Ectodermal cell (in vitro differentiated cells): ENCODE measurements around the gene ZNF582.
"Not testable (repeated sequence)": the region's sequence is repeated elsewhere in the genome, so short reads cannot be mapped to it uniquely, and the experiment has no call there.

Experiments used
- H3K27ac ChIP-seq: 2 replicates; pipeline ENCODE4 v1.7.0; 2013; ENCODE audit warnings: mild to moderate bottlenecking, low read depth, low read length; ENCODE audit not compliant: insufficient read depth, poor library complexity, severe bottlenecking
- H3K27me3 ChIP-seq: 2 replicates; pipeline ENCODE4 v1.7.0; 2013; ENCODE audit warnings: mild to moderate bottlenecking, low read length; ENCODE audit not compliant: insufficient read depth, control insufficient read depth, poor library complexity, severe bottlenecking
- H3K36me3 ChIP-seq: one replicate; pipeline ENCODE4 v1.7.0; 2013; ENCODE audit warnings: low read length; ENCODE audit not compliant: control insufficient read depth, insufficient read depth
- H3K4me1 ChIP-seq: one replicate; pipeline ENCODE4 v1.7.0; 2013; ENCODE audit warnings: low read length; ENCODE audit not compliant: control insufficient read depth, insufficient read depth
- H3K4me3 ChIP-seq: 2 replicates; pipeline ENCODE4 v1.7.0; 2013; ENCODE audit warnings: low read depth, low read length, control low read depth; ENCODE audit not compliant: insufficient read depth
- H3K9me3 ChIP-seq: 2 replicates; pipeline ENCODE4 v1.7.0; 2013; ENCODE audit warnings: mild to moderate bottlenecking, low read length, moderate library complexity; ENCODE audit not compliant: control insufficient read depth
- WGBS, 2 experiments: methylation state at CpG; one replicate each; pipeline ENCODE4 v1.1.7; 2013; ENCODE audit warnings: missing lambda C conversion rate in 2 of 2; 5-methylcytosine and 5-hydroxymethylcytosine counted together

ZNF582 gene

DNA sequence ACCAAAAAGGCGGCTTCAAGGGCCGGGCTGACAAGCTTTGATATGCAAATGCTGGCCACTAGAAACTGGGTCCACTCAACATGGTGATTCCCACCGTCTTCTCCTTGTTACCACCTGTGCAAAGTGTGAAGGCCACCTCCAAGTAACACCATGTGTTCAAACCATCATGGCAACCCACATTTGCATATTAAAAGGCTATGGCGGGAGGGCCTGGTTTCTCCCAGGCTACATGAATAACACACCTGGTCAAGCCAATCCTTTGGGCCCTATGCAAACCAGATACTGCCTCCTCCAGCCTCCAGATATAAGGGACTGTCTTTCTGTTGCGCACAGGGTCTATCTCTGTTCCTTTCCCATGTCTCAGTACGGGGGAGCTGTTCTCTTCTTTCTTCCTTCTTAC, 42.1 kb downstream of the ZNF582 start:
- 74 to 75% methylated on average over 6 of the region's 6 CpGs for WGBS, 2 experiments
- no peaks in the 10 kb centered on the region for H3K9me3 ChIP-seq

DNA sequence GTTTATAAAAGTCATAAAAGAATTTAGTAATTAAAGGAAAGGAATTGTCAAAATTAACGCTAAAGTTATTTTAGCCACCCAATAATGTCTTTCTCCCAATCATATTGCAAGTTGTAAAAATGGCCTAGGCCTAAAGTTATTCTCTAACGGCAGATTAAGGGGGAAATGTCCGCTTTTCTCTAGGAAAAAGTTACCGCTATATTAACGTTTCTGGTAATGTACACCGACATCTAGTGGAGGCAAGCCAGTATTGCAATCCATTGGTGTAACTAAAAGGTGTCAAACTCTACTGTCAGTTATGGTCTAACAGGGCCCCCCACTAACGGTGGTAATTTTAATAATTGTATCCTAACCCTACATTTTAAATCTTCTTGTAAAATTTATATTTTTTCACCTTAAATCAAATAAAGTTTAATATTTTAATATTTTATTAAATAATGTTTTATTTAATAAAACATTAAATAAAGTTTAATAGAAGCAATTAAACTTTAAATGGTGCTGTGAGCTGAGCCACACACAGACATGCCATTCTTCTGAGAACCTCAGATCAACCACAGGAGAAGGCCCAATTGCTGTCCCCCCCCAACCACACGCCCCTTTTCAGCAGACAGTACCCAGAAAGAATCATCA, 42.8 kb downstream of the ZNF582 start:
- H3K36me3 ChIP-seq = no peaks in the 10 kb centered on the region
- no peak overlapping the region for H3K4me3 ChIP-seq
- peaks cover 2% of the 10 kb centered on the region for H3K9me3 ChIP-seq
- no peaks in the 10 kb centered on the region for H3K4me1 ChIP-seq
- H3K27ac ChIP-seq = no peak overlapping the region
- WGBS, 2 experiments = 30 to 42% methylated on average over 6 to 8 of the region's 8 CpGs
- H3K27me3 ChIP-seq = no peaks in the 10 kb centered on the region

More for the DNA sequence above, 42.1 kb downstream of the ZNF582 start:
- Histone ChIP-seq H3K36me3 (no peaks in the 10 kb centered on the region), H3K27me3 (no peaks in the 10 kb centered on the region), H3K27ac (no peak overlapping the region), H3K4me3 (no peak overlapping the region), H3K4me1 (no peaks in the 10 kb centered on the region)

DNA sequence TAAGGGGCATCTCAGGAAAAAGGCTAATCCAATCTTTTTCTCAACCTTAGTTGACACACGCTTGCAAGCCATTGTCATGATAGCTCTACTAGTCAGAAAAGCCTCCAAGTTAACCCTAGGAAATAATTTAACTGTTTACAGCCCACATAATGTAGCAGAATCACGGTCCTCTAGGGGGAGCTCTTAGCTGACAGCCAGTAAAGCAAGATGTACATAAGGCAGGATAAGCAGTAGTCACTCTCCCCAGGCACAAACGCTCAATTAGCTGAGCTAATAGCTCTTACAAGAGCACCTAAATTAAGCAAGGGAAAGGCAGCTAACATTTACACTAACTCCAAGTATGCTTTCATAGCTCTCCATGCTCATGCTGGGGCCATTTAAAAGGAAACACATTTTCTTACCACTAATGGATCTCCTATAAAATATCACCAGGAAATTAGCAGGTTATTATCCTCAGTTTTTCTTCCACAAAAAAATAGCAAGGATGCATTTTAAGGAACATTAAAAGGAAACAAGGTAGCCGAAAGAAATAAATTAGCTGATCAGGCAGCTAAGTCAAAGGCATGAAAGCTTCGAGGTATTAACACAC, 45.0 kb downstream of the ZNF582 start:
- no peaks in the 10 kb centered on the region for H3K36me3 ChIP-seq
- 63 to 64% methylated on average over 5 of the region's 5 CpGs for WGBS, 2 experiments
- H3K4me3 ChIP-seq = no peak overlapping the region
- H3K9me3 ChIP-seq = peaks cover 2% of the 10 kb centered on the region
- no peaks in the 10 kb centered on the region for H3K4me1 ChIP-seq
- no peak overlapping the region for H3K27ac ChIP-seq
- H3K27me3 ChIP-seq = no peaks in the 10 kb centered on the region

DNA sequence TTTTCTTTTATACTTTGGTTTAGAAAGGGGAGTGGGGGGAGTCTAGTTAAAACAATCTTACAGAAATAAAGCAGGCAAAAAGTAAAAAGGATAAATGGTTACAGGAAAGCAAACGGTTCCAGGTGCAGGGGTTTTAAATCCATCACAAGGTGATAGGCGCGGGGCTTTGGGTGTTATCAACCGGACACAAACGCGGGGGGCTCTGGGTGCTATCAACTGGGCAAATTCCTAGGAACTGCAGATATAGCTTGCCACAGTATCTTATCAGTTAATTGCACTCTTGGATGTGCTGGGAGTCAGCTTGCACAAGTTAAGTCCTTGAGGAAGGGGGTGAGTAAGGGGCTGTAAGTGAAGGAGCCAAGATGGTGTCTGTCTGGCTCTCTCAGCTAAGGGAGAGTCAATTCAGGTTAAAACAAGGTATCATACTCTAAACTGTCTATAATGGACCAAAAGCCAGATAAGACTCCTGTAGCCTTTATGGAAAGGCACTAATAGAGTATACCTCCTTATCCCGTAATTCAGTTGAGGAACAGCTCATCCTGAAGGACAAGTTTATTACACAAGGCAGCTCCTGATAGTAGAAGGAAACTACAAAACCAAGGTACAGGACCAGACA, 46.1 kb downstream of the ZNF582 start:
- no peaks in the 10 kb centered on the region for H3K27me3 ChIP-seq
- no peak overlapping the region for H3K4me3 ChIP-seq
- H3K9me3 ChIP-seq = peaks cover 2% of the 10 kb centered on the region
- 94 to 95% methylated on average over 7 of the region's 7 CpGs for WGBS, 2 experiments
- H3K36me3 ChIP-seq = no peaks in the 10 kb centered on the region
- H3K4me1 ChIP-seq = no peaks in the 10 kb centered on the region
- H3K27ac ChIP-seq = no peak overlapping the region

DNA sequence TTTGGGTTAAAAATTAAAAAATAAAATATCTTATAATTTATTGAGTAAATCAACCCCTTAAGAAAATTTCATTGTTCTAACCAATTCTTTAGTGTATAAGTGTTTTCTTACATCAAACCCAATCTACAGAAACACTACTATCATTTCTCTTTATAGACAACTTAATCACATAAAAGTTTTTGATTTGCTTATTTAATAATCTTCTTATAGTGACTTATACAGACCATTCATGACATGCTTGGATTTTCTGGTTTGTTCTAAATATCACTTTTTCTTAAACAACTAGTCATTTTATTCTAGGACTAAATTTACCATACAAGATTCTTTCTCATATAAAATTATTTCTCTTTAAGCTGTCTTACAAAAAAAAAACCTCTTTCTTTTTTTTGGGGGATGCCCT, 51.4 kb downstream of the ZNF582 start:
- no peak overlapping the region for H3K27ac ChIP-seq
- H3K27me3 ChIP-seq = no peaks in the 10 kb centered on the region
- no peaks in the 10 kb centered on the region for H3K4me1 ChIP-seq
- no peak overlapping the region for H3K4me3 ChIP-seq
- peaks cover 4% of the 10 kb centered on the region for H3K9me3 ChIP-seq
- H3K36me3 ChIP-seq = no peaks in the 10 kb centered on the region

DNA sequence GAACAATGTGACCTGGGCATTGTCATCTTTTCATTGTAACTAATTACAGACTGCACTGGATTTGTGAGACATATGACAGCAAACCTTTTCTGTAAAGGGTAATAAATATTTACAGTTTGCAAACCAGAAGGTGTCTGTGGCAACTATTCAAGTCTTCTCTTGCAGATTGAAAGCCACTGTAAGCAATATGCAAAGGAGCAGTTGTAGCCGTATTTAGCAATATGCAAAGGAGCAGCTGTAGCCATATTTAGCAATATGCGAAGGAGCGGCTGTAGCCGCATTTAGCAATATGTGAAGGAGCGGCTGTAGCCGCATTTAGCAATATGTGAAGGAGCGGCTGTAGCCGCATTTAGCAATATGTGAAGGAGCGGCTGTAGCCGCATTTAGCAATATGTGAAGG, 54.3 kb downstream of the ZNF582 start:
- WGBS, 2 experiments = 94 to 98% methylated on average over 4 of the region's 10 CpGs
- H3K4me3 ChIP-seq, H3K27ac ChIP-seq: not testable (repeated sequence)

DNA sequence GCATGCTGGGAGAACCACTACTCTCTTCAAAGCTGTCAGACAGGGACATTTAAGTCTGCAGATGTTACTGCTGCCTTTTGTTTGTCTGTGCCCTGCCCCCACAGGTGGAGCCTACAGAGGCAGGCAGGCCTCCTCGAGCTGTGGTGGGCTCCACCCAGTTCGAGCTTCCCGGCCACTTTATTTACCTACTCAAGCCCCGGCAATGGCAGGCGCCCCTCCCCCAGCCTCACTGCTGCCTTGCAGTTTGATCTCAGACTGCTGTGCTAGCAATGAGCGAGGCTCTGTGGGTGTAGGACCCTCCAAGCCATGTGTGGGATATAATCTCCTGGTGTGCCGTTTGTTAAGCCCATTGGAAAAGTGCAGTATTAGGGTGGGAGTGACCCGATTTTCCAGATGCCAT, 56.3 kb downstream of the ZNF582 start:
- not testable (repeated sequence) for H3K9me3 ChIP-seq, H3K27ac ChIP-seq

More for the DNA sequence above, 54.3 kb downstream of the ZNF582 start:
- H3K36me3 ChIP-seq, H3K9me3 ChIP-seq, H3K27me3 ChIP-seq, H3K4me1 ChIP-seq: not testable (repeated sequence)

DNA sequence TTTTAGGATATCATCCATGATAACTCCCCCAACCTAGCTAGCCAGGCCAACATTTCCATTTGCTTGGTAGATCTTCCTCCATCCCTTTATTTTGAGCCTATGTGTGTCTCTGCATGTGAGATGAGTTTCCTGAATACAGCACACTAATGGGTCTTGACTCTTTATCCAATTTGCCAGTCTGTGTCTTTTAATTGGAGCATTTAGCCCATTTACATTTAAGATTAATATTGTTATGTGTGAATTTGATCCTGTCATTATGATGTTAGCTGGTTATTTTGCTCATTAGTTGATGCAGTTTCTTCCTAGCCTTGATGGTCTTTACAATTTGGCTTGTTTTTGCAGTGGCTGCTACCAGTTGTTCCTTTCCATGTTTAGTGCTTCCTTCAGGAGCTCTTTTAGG, 58.0 kb downstream of the ZNF582 start:
- not testable (repeated sequence) for H3K27ac ChIP-seq, H3K4me1 ChIP-seq, H3K9me3 ChIP-seq, H3K4me3 ChIP-seq, H3K36me3 ChIP-seq, H3K27me3 ChIP-seq

More for the DNA sequence above, 56.3 kb downstream of the ZNF582 start:
- 83 to 84% methylated on average over 6 to 8 of the region's 8 CpGs for WGBS, 2 experiments
- not testable (repeated sequence) for H3K4me3 ChIP-seq, H3K4me1 ChIP-seq, H3K36me3 ChIP-seq, H3K27me3 ChIP-seq

DNA sequence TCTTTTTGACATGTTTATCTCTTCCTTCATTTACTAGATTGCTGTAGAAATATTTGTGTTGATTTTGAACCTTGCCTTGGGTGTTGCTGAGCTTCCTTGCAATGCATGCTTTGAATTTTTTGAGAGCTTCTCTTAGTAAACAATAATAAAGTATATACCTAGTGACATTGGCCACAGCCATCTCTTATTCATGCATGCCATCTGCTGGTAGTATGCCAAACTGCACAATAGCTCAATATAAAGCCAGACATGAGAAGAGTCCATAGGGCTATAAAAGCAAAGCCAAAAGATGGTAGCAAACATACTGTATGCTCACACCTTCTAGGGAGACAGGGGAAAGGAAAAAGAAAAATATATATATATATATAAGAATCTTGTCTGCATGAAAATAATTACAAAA, 59.8 kb downstream of the ZNF582 start:
- Histone ChIP-seq H3K4me3 (no peak overlapping the region), H3K36me3 (no peaks in the 10 kb centered on the region), H3K9me3 (no peaks in the 10 kb centered on the region), H3K4me1 (no peaks in the 10 kb centered on the region), H3K27me3 (no peaks in the 10 kb centered on the region), H3K27ac (no peak overlapping the region)
